GM19467 (cell line): ENCODE measurements around the gene ADAMTS6.

Source experiments
- ATAC-seq: cut with Tn5 transposase; IDR thresholded peaks from one replicate; pipeline ENCODE4 v1.9.1; 2021; ENCODE audit warnings: mild to moderate bottlenecking, moderate library complexity; ENCODE audit not compliant: unreplicated experiment

The ADAMTS6 gene

DNA sequence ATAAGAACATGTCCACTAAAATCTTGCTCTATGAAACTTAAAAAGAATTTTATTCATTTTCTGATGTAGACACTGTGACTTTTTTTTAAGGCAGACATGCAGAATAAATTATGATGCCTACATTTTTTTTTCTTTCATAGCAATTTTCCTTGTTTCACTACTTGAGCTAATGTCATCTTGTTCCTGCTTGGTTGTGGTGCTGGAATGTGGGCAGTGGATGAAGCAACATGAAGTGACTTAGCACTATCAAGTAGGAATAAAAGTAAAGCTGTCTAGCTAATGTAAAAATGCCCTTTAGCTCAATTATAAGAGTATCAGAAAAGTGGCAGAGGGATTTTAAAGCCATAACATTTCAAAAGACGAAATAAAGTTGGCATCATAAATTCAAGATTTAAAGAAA lies 191.0 kb downstream of the ADAMTS6 start:
- no peak for ATAC-seq

DNA sequence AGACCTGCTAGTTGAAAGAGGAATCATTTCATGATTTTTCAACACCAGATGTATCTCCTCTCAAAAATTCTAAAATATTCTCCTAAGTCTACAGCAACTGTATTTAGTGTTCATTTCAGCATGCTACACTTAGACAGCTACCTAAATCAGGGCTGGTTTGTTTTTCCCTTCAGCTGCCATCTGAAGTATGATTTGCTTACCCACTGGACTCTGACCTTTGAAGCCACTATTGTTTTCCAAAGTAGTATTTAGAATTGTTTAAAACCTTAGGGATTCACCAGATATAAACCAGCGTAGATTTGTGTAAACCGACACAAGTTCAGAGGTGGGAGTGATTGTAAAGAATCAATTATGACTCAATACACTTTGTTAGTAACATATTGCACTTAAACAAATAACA lies 193.1 kb downstream of the ADAMTS6 start:
- ATAC-seq, result no peak

DNA sequence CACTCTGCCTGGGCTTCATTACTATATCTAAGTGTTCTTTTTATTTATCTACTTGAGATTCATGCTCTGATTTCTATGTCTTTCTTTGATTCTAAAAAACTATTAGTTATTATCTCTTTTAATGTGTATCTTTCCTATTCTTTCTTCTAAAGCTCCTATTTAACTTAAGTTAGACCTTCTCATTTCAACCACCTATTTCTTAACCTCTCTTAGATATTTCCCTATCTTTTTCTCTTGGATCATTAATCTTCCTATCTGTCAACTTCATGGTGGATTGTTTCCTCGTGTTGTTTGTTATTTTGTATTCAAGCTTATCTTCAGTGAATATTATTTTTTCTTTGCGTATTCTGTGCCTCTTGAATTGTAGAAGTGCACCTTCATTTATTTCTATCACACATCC lies 202.1 kb downstream of the ADAMTS6 start:
- no peak for ATAC-seq

DNA sequence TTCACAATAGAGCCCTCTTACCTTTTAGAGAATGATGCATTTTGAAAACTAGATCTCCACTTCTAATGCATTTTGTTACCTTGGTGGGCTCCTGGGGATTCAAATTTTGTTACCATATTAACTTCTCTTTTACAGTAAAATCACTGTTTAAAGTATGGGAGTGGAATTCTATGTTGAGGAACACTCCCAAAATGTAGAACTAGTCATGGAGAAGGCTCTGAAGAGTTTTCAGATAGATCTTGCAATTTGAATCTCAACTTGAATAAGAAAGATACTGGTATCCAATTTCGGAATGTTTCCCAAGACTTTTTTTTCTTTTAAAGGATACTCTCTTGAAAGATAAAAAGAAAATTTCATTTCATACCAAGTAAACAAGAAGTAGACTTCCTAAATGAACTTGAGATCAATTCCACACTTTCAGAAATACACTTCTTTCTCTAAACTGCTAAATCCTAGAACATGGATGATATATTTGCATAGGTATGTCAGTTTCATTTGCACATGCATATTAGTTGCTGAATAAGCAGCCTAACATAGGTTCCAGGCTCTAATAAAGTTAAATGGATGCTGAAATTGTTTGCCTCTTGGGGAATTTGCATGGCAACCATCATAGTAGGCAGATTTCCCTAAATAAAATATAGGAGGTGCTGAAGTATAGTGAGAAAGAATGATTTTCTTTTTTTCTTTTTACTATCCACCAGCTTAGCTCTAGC lies 205.4 kb downstream of the ADAMTS6 start:
- ATAC-seq, result no peak

DNA sequence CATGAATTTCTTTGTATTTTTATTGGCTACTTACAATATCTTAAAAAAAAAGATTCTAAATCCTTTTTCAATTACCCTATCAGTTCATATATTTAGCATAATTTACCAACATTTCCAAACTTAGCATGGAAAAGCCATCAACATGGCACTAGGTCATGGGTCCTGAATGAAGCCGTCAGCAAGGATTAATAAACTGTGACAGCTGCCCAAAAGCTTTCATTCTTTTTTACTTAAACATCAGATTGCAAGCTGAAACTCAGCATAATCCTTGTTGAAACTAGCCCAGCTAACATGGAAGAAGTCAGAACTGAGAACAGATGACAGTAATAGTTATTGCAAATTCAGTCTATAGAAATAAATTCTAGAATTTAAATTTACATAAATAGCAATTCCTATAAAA lies 209.8 kb downstream of the ADAMTS6 start:
- ATAC-seq, result no peak

DNA sequence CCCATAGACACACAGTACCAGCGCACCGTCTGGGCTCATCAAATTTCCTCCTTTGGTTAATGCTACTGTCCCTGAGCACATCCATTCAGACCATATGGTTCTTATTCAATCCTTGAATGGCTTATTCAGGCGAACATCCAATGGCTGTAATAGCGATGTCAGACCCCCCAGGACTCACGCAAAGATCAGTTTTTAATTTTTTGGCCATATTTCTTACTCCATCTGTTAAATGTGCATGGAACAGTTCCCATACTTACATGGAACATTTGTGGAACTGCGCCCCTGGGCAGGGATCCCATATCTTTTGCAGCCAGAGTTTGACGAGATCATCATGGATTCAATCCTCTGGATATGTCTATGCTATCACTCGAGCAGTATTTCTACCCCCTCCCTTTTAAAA lies 213.2 kb downstream of the ADAMTS6 start:
- ATAC-seq, result no peak

DNA sequence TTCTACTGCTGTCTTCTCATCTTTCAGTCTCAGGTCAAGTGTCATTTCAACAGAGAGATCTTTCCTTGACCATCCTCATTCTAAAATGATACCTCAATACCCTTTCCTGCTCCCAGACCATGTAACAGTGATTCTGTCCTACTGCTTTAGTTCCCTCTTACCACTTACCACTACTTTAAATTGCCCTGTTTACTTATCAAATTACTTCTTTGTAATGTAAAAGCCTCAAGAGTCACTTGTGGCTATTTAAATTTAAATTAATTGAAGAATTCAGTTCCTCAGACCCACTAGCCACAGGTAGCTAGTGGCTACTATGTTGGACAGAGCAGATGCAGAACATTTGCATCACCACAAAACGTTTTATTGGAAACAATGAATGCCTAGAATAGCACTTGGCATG lies 217.3 kb downstream of the ADAMTS6 start:
- no peak for ATAC-seq

DNA sequence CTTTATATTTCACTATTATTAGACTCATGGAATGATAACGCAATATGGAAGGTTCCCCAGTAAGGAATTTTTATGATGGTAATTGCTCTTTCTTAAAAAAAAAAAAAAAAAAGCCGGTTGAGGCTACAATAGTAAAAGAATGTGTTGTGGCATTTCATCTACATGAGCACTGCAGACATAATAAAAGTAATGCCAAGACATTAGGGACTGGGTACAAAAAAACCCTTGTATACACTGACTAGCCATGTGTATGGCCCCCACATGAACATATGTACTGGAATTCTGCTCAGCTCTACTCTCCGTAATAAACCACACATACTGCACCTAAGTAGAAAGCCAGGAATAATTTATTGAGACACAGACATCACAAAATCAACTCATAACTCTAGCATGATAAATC lies 218.4 kb downstream of the ADAMTS6 start:
- no peak for ATAC-seq

DNA sequence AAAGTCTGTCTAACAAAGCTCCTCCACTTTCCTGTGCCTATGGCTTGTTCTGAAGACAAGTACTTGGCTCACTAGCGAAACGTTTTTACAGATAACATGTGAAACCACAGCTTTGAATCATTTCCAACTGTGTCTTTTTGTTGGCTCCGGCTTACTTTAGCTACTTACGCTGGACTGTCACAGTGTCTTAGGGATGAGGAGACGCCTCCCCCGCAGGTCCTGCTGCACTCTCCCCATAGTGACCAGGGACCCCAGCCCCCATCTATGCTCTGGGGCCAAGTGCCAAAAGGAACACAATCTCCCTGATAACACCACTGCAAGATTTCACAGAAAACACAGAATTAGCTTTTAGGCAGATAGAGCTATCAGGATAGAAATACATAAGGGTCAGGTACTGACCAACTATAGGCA lies 219.1 kb downstream of the ADAMTS6 start:
- no peak for ATAC-seq

DNA sequence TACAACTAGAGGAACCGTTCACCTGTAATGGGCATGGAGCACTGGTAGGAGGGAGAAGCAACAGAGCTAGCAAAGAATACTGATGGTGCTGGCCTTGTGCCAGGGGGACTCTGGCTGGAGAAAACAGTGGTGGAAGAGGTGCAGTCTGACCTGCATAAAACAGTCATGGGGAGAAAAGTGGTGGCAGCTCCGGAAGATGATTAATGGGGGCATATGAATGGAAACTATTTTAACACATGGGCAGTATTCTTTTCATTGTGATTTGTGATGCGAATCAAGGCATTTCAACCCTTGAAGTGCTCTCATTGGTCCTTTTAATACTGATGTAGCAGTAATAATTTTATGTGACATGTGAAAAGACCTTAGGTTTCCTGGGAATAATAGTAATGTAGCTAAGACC lies 219.6 kb downstream of the ADAMTS6 start:
- no peak for ATAC-seq

DNA sequence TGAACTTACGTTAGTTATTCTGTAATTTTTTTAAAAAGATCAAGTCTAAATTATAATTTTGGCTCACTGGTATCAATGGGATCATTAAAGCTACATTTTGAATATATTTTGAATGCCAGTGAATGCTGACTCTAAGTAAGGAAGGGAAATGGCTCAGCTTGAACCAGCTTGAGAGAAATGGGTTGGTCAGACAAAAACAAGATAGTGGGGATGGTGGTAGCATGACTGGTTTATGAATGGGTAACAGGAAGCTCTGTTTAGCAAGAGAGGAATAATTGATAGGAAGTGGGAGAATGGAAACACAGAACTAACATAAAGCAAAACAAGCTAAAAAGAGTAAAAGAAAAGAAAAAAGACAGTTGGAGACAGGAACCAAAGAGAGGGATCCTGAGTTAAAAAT lies 220.2 kb downstream of the ADAMTS6 start:
- ATAC-seq, result no peak

DNA sequence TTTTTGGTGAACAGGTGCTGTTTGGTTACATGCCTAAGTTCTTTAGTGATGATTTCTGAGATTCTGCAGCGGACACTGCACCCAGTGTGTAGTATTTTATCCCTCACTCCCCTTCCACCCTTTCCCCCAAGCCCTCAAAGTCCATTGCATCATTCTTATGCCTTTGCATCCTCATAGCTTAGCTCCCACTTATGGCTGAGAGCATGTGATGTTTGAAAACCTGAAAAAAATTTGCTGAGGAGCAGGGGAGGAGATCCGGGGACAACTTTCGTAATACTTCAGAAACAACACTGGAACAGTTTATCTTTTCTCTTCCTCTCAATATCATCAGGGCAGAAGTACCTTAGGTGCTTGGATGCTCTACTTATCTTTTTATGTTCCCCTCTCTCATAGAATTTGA lies 226.4 kb downstream of the ADAMTS6 start:
- ATAC-seq, result no peak

DNA sequence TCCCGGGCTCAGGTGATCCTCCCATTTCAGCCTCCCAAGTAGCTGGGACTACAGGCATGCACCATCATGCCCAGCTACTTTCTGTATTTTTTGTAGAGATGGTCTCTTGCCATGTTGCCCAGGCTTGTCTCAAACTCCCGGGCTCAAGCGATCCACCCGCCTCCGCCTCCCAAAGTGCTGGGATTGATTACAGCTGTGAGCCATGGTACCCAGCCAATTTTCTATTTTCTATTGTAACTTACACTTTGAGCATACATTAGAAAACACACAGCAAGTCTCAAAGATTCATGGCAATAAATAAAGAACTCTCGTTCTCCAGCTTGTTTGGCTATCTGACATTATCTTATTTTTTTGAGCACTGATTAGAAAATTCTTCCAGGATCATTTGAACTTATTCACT lies 228.7 kb downstream of the ADAMTS6 start:
- ATAC-seq, result no peak

DNA sequence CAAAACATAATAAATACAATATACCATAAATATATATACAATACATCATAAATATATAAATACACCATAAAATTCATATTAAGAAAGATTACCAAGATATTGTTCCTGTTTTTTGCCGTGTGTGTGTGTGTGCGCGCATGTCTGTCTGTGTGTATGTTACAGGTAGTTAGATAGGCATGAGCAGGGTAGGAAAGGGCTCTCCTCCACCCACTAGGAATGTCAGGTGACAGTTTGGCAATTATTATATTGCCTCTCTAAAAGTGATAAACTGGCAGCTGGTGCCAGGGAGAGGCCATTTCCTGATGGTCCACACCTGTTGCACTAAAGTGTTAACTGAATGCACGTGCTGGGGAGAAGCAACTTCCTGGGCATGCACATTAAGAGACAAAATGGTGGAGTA lies 232.8 kb downstream of the ADAMTS6 start:
- no peak for ATAC-seq

DNA sequence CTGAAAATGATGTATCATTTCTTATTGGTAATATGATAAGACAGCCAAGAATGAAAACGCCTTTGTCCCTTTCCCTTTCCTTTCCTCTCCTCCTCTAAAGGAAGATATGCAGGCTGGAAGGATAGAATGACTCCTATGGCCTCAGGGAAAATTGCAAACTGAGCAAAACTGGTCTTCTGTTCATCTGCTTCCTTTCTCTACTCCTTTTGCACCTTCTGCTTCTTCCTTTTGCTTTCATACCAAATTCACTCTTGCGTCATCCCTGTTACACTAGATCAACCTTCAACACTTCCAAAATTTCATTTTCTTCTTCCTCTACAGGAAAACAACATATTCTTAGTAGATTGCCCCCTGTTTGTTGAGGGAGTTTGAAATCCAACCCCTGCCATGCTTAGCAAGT lies 234.1 kb downstream of the ADAMTS6 start:
- ATAC-seq, result no peak

DNA sequence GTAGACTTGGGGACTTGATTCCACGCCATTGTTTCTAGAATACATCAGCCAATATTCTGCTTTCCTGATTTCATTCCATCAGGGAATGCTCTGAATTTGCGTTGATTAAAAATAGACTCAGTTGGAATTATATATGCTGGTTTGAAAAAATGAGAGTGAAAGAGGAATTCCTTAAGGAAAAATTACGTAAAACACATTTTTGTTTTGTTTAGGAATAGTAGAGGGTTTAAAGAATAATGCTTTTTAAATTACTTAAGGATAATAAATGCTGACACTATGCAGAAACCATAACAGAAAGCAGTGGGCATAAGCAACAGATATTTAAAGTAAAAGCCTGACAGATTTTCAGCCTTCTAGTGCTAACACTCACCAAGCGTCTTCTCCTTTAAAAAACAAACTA lies 235.0 kb downstream of the ADAMTS6 start:
- no peak for ATAC-seq

DNA sequence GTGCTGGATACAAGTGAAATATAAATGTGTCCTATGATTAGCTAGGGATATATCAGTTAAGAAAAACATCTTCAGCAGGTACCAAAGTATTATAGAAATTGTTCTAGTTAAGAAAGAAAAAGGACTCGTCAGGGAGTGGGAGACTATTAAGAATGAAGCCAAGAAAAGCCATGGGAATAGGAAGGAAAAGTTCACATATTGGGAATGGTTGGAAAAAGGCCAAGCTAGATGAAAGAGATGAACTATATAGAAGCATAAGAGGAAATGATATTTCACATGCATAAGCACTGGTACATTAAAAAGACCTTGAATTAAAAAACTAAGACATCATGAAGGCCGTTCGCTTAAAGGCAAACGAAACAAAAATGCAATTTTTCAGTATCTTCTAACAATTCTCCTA lies 237.7 kb downstream of the ADAMTS6 start:
- no peak for ATAC-seq

DNA sequence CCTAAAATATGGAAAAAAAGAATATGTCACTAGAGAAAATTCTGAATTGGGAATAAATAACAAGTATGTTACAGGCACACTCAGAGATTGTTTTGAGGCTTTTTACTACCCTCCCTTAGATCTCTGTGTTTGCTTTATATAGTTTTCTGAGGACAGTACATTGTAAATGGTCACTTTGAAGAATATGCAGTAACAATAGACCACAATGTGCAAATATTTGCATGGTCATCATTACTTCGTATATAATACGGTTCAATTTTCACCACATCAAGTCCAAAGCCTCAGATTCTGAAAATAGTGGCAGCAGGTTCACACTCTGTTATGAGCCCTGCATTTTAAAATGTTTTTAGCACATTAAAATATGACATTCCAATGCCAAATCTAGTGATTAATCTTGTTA lies 238.6 kb downstream of the ADAMTS6 start:
- no peak for ATAC-seq

DNA sequence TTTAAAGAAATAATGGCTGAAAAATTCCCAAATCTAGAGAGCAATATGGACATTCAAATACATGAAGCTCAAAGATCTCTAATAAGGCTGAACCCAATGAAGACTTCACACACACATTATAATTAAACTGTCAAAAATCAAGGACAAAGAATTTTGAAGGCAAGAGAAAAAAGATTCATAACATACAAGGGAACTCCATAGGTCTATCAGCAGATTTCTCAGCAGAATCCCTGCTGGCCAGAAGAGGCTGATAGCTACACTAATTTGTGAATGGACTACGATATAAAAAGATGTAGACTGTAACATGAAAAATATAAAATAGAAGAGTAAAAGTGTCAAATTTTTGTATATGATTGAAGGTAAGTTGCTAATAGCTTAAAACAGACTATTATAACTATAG lies 251.9 kb downstream of the ADAMTS6 start:
- ATAC-seq, result no peak

DNA sequence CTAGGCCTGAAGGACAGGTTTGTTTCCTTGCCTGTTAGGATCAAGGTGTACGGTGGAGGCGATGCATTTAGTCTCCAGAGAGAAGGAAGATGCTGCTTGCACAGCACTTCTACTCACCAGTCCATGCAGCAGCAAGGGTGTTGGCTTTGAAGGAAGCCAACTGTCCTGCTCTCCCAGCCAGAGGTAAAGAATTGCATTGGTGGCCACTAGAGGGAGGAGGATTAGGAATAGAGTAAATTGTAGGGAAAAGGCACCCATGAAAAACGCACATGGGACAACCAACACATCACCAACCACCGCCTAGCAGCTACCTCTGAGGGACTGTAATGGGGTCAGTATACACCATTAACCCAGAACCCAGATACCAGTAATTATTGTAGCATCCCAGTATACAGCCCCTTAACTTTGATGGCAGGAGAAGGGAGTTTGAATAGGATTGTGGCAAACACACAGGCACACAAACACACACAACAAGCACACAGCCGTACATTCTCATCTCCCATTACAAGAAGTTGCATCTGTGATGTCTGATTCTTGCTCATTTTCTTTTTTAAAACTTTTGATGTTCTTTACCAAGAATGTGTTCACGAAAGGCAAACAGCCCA lies 267.7 kb downstream of the ADAMTS6 start:
- no peak for ATAC-seq

DNA sequence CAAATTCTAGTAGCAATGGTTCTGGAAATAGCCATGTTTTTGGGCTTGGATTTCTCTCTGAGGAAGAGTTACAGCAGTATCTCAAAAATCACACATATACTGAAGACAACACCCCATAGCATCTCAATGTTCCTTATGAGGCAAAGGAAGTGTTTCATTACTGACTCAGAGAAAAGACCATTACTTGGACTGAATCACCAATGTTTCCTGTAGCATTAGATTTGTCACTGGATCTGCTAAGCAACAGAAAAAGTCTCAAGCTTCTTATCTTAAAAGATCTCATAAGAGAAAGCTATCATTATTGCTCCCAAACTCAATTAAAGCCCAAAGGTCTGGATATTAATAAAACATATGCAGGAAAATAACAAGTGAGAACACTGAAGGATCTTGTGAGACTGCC lies 272.4 kb downstream of the ADAMTS6 start:
- no peak for ATAC-seq

DNA sequence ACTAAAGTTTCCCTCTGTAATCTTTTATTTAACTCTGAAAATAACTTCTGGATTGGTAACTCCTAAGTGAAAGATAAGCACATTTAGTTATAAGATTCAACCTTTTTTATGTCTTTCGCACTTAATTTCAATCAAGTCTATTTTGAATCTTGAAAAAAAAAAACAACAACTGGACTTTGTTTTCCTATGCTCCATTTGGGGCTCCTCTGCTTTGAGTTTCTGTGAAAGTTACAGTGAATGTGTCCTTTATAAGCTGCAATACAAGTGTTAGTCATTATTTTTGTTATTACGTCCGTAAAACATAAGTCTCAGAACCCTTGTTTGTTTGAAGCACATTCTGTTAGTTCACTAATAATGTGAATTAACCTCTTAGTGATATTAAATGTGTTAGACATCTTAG lies 276.8 kb downstream of the ADAMTS6 start:
- no peak for ATAC-seq

DNA sequence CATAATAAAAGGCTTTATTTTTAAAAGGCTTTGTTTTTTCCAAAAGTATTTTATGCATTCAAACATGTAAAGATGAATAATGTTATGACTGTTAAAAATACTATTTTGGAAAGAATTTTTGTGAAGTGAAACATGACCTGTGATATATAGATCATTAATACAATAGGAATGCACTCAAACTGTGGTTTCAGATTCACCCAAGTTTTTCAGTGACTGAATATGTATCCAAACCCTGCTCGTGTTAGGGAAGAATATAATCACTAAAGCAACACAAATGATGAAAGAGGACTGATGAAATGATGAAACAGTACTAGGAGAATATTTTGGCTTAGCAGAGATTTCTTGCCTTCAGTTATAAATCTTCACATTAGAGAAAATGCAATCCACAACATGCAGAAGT lies 278.0 kb downstream of the ADAMTS6 start:
- ATAC-seq, result no peak
